GM21786 (cell line): ENCODE measurements around the gene PDCL3.

Experiments
- ATAC-seq: cut with Tn5 transposase; IDR thresholded peaks from one replicate; pipeline ENCODE4 v1.9.1; 2021; ENCODE audit not compliant: unreplicated experiment

PDCL3 gene

GRCh38 chr2:100562613-100563406 is at the start of gene PDCL3:
Gene PDCL3, plus strand, starts transcription at chr2:100562993. Its CDS starts 75 bp downstream, at chr2:100563068.
- peak; percentile 94 for ATAC-seq

GRCh38 chr2:100513650-100514049 is 49.1 kb upstream of the PDCL3 start:
- no peak for ATAC-seq

- no peak for ATAC-seq
Observed at GRCh38 chr2:100517556-100517955, 45.2 kb upstream of the PDCL3 start.

DNA sequence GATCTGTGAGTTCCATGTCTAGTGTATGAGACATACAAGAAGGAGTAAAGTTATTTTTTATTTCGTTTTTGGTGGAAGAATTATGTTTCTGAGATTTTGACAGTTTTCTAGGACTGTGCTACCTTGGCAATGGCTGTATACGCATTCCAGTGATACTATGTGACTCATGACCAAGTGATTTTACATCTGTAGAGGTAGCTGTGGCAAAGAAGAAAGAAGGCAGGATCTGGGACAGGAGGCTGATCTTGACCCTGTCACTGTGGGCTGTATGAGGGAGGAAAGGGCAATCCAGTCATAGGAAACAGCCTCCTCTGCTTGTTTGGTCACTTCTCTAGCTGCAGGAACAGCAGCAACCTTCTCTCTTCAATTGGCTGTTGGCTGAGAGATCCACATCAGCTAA is 44.0 kb upstream of the PDCL3 start:
- ATAC-seq: no peak

DNA sequence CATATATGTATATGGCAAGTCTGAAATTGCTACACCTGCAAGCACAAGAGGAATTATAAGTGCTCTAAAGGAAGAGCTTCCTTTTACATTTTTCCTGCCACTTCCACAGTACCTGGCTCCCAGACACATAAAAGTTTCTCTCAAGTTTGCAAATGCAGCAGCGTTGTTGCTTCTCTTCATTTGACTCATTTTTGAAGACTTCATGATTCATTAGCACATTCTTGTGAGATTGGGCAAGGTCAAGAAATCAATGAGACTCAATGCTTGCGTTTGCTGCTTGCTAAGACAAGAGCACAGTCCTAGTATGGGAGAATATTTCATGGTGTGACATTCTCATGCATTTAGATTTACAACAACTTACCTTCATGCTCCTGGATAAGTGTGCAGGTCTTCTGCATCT is 42.6 kb upstream of the PDCL3 start:
- ATAC-seq: no peak

DNA sequence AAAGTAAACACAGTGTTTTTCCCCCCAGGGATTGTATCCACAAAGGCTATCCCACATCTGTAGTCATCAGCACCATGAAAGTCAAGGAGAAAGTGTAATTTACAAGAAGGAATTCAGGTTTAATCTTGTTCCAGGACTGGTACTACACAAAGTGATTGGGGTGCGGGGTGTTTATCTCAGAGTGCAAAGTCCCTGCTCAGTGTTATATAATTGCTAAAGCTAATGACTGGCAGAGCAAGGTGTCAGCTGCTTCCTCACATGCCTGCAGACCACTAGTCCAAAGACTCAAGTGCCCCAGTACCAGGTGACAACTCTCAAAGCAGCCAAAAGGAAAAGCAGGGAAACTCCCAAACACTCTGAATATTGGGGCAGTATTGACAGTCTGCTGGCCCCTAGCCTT is 40.4 kb upstream of the PDCL3 start:
- ATAC-seq: no peak

DNA sequence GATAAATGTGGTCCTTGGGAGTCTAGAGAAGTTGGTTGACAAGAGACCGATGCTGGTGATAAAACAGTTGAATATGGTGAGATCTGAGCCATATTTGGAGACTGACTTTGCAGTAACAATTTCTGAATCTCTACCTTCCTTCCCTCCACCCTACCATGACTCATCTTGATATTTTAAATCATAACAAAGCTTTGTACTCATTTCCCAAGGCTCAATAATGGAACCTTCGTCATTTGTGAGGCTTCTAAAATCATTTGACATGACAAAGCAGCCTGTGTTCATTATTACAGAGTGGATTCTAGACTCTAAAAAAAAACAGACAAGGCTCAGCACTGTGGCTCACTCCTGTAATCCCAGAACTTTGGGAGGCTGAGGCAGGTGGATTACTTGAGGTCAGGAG is 38.5 kb upstream of the PDCL3 start:
- no peak for ATAC-seq

- no peak for ATAC-seq
Observed at GRCh38 chr2:100526868-100527267, 35.9 kb upstream of the PDCL3 start.

DNA sequence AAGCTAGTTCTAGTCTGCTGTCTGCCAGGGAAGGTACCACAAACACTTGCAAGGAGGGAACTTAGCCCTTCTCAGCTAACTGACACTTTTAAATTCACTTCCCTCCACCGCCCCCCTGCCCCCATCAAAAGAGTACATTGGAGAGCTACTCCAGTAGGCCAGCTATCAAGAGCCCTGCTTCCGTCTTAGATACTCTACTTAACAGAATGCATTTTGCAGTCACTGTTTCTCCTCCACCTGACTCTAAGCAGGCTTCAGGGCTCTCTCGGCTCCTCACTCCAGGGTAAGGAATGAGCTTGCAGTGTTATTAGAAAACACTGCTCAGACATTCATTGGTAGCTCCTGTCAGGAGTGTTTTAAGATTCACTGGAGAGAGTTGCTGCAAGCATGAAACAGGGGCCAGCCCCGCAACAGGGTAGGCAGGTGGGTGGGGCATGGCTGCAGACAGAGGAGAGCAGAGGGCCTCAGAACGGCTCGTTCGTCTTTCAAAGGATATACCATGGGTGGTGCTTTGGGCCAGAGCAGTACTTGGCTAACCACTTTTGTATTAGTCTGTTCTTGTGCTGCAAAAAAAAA is 35.3 kb upstream of the PDCL3 start:
- ATAC-seq: no peak

- no peak for ATAC-seq
Observed at GRCh38 chr2:100529176-100529575, 33.6 kb upstream of the PDCL3 start.

- ATAC-seq: no peak
Observed at GRCh38 chr2:100529900-100530299, 32.9 kb upstream of the PDCL3 start.

GRCh38 chr2:100535855-100536254 is 26.9 kb upstream of the PDCL3 start:
- ATAC-seq: no peak

DNA sequence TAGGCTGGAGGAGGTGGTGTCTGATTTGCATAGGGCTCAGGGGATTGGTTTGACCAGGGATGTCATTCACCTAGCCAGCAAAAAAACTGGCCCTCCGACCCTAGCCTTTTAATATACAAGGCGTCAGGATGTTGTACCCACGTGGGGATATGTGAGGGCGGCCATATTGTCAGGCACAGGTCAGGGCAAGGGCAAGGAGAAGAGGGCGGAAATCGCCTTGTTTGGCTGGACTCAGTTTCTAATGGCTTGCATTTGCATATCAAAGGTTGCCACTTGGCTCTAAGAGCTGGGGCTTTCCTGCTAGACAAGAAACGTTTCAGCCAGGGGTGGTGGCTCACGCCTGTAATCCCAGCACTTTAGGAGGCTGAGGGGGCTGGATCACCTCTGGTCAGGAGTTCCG is 24.9 kb upstream of the PDCL3 start:
- ATAC-seq: no peak

GRCh38 chr2:100539221-100539620 is 23.6 kb upstream of the PDCL3 start:
- no peak for ATAC-seq

- ATAC-seq: no peak
Observed at GRCh38 chr2:100541404-100541803, 21.4 kb upstream of the PDCL3 start.

DNA sequence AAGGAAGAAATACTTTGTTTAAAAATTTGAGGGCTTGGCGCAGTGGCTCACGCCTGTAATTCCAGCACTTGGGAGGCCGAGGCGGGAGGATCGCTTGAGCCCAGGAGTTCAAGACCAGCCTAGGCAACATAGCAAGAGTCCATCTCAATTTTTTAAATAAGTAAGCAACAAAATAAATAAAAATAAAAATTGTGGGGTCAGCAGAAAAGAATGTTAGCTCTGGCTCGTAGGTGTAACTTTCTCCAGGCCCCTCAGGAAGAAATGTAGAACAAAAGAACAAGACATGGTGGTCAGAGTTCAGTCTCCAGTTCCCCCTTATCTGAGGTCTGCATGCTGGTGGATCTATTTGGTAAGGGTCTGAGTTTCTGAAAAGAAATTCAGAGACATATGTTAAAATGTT is 20.4 kb upstream of the PDCL3 start:
- ATAC-seq: no peak

DNA sequence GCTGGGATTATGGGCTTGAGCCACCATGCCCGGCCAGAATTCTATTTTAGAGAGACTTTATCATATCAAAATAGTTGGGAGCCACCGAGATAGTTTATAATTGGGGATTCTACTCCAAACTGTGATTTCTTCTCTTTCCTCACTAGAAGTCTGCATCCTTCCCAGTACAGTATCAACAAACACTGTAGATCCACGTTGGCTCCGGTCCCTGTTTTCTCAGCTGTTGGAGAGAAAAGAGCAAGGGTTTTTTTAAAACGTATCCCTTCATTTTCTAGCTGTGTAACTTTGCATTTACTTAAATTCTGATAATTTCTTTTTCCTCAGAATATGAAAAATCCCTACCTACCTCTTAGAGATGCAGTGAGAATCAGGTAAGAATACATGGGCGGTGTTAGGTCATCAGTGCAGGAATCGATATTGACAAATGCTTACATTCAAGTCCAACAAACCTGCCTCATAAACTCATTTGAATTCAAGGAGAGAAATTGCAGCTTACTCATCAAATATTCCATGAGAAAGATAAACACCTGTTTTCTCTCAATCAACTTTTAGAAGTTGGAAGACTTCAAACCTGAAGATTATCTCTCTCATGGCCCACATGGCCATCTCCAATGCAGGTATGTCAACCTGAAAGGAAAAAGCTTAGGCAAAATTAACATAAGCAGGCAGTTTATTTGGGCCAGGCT is 17.7 kb upstream of the PDCL3 start:
- ATAC-seq: no peak

GRCh38 chr2:100546469-100546868 is 16.3 kb upstream of the PDCL3 start:
- ATAC-seq: no peak

GRCh38 chr2:100548771-100549170 is 14.0 kb upstream of the PDCL3 start:
- ATAC-seq: no peak

DNA sequence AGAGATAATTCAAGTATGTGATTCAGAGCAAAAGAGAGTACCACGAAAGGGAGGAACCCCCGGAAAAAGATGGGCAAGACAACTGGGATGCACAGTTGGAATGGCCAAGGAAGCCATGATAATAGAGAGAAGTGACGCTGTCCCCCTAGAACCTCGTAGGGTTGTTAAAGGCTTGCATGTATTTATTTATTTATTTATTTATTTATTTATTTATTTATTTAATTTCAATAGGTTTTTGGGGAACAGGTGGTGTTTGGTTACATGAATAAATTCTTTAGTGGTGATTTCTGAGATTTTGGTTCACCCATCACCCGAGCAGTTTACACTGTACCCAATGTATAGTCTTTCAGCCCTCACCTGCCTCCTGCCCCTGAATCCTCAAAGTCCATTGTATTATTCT is 11.5 kb upstream of the PDCL3 start:
- ATAC-seq: no peak

GRCh38 chr2:100554798-100555407 is 7.9 kb upstream of the PDCL3 start:
- no peak for ATAC-seq

GRCh38 chr2:100556746-100557145 is 6.0 kb upstream of the PDCL3 start:
- no peak for ATAC-seq
